HepG2 (cell line): Measurements from ENCODE around the gene PKD2L2. TPM values are rescaled to one million over a fixed set of nuclear protein-coding genes. Genes with fewer than 3 reads are reported as not detected.

ENCODE experiments used
- ATAC-seq: fragments of 200-7000 bp; cut with Tn5 transposase; 3 replicates; pipeline ENCODE4 v1.9.1; 2020; ENCODE audit warnings: mild to moderate bottlenecking, moderate library complexity
- BruUV-seq: library from RNA; stranded (reverse); fragments of 400-500 nt; replicated peaks from 2 replicates; lab custom pipeline; 2021; lab: Mats Ljungman, UMichigan
- CTCF ChIA-PET: fragments of 300-600 bp; formaldehyde crosslinking; extraction: SDS; loops from one replicate; lab custom pipeline; 2021; ENCODE audit warnings: low total read pairs, inconsistent platforms, low intra/inter-chr PET ratio; lab: Yijun Ruan, JAX
- POLR2A ChIA-PET: fragments of 350-600 bp; sonication (Branson Sonifier 250); formaldehyde crosslinking; loops from one replicate; lab custom pipeline; 2020; ENCODE audit warnings: antibody characterized with exemption, inconsistent platforms; lab: Yijun Ruan, JAX
- DNase-seq: peaks from one replicate; pipeline ENCODE4 v3.0.0-alpha.2; 2015; ENCODE audit warnings: low spot score
- FAIRE-seq: peaks from 3 replicates; lab custom pipeline; 2011; peaks lifted over from hg19 to GRCh38; lab: Jason Lieb, UNC
- H2AFZ ChIP-seq: one replicate; pipeline ENCODE4 v1.6.1; 2011; ENCODE audit warnings: low read length, inconsistent platforms
- H3K27ac ChIP-seq: fragments of 300-600 bp; 3 replicates; pipeline ENCODE4 v1.8.0; 2011; ENCODE audit warnings: mixed run types, mild to moderate bottlenecking, mixed read lengths, low read length, inconsistent platforms; ENCODE audit not compliant: insufficient read depth; ENCODE audit errors: extremely low read length
- H3K27me3 ChIP-seq, 2 experiments: fragments of 200-600 bp in 1 of 2; 2 replicates in 1 of 2; 3 replicates in 1 of 2; pipeline versions ENCODE4 v1.6.0 to v1.8.0; 2011; ENCODE audit warnings: low read length in 2 of 2, mild to moderate bottlenecking in 2 of 2, moderate library complexity in 2 of 2, inconsistent platforms in 1 of 2; ENCODE audit not compliant: insufficient read depth in 2 of 2, control insufficient read depth in 1 of 2
- H3K36me3 ChIP-seq, 2 experiments: fragments of 200-600 bp in 1 of 2; replicated peaks in 1 of 2; 2 replicates in 1 of 2; 3 replicates in 1 of 2; pipeline versions ENCODE4 v1.5.1 to v1.8.0; 2011; ENCODE audit warnings: low read length in 2 of 2, inconsistent platforms in 1 of 2; ENCODE audit not compliant: insufficient read depth in 2 of 2, control insufficient read depth in 1 of 2
- H3K4me1 ChIP-seq: 2 replicates; pipeline ENCODE4 v1.5.1; 2012; ENCODE audit warnings: low read length, inconsistent platforms; ENCODE audit not compliant: insufficient read depth
- H3K4me2 ChIP-seq: 2 replicates; pipeline ENCODE4 v1.6.0; 2011; ENCODE audit warnings: low read depth, low read length, inconsistent platforms
- H3K4me3 ChIP-seq, 3 experiments: fragments of 200-600 bp in 1 of 3; sonication (generic), shearing (Covaris generic) in 1 of 3; replicated peaks in 1 of 3; 2 replicates each; pipeline ENCODE4 v1.5.1; 2011 to 2016; ENCODE audit warnings: low read length in 3 of 3, inconsistent platforms in 2 of 3, low read depth in 2 of 3, mild to moderate bottlenecking in 2 of 3, control low read depth in 1 of 3, mixed read lengths in 1 of 3; ENCODE audit not compliant: insufficient read depth in 1 of 3
- H3K79me2 ChIP-seq: one replicate; pipeline ENCODE4 v1.6.1; 2011; ENCODE audit warnings: low read length, inconsistent platforms; ENCODE audit not compliant: insufficient read depth
- H3K9ac ChIP-seq: 2 replicates; pipeline ENCODE4 v1.6.0; 2011; ENCODE audit warnings: mild to moderate bottlenecking, low read depth, low read length, inconsistent platforms; ENCODE audit not compliant: insufficient read depth
- H3K9me3 ChIP-seq: 2 replicates; pipeline ENCODE4 v1.5.1; 2012; ENCODE audit warnings: mild to moderate bottlenecking, low read length
- H4K20me1 ChIP-seq: 2 replicates; pipeline ENCODE4 v1.6.0; 2011; ENCODE audit warnings: inconsistent platforms, mild to moderate bottlenecking, low read length, moderate library complexity; ENCODE audit not compliant: insufficient read depth
- ATF1 ChIP-seq: IDR thresholded peaks from 2 replicates; pipeline ENCODE4 v1.6.1; 2016; ENCODE audit warnings: mild to moderate bottlenecking, control low read depth
- ATF7 ChIP-seq, 2 experiments: fragments of 450-650 bp in 1 of 2; sonication (generic) in 1 of 2; formaldehyde crosslinking in 1 of 2; IDR thresholded peaks; 2 replicates each; pipeline versions ENCODE4 v1.4.0 to v1.6.1; 2016 to 2020; ENCODE audit warnings: antibody characterized with exemption in 1 of 2, mild to moderate bottlenecking in 1 of 2, missing genetic modification reagents in 1 of 2
- CCDC6 ChIP-seq: sonication (generic); formaldehyde crosslinking; IDR thresholded peaks from 2 replicates; pipeline ENCODE4 v1.8.1; 2022; ENCODE audit warnings: mild to moderate bottlenecking, missing genetic modification reagents, moderate library complexity
- FOSL2 ChIP-seq: sonication (generic); formaldehyde crosslinking; IDR thresholded peaks from 2 replicates; pipeline ENCODE4 v1.4.0; 2020; ENCODE audit warnings: missing genetic modification reagents
- GLI4 ChIP-seq: sonication (generic); formaldehyde crosslinking; IDR thresholded peaks from 2 replicates; pipeline ENCODE4 v1.5.1; 2020; ENCODE audit warnings: missing genetic modification reagents, mild to moderate bottlenecking, moderate library complexity, borderline replicate concordance
- MED13 ChIP-seq: sonication (generic); formaldehyde crosslinking; IDR thresholded peaks from 2 replicates; pipeline ENCODE4 v1.5.0; 2020; ENCODE audit warnings: missing genetic modification reagents
- NR2F1 ChIP-seq, 2 experiments: fragments of 450-650 bp in 1 of 2; formaldehyde crosslinking in 1 of 2; IDR thresholded peaks; 2 replicates each; pipeline versions ENCODE4 v1.5.0 to v1.6.1; 2016 to 2020; ENCODE audit warnings: mild to moderate bottlenecking in 1 of 2, missing compliant biosample characterization in 1 of 2, missing genetic modification reagents in 1 of 2, moderate library complexity in 1 of 2
- PPARG ChIP-seq: conservative IDR thresholded peaks from 2 replicates; pipeline ENCODE4 v1.6.1; 2016; ENCODE audit warnings: missing biosample characterization, missing genetic modification reagents
- ZBTB8A ChIP-seq: sonication (generic); formaldehyde crosslinking; IDR thresholded peaks from 2 replicates; pipeline ENCODE4 v1.4.0; 2020; ENCODE audit warnings: mild to moderate bottlenecking, low read depth, missing genetic modification reagents, borderline replicate concordance
- ZNF124 ChIP-seq: sonication (generic); formaldehyde crosslinking; IDR thresholded peaks from 2 replicates; pipeline ENCODE4 v1.4.0; 2020; ENCODE audit warnings: missing genetic modification reagents
- ZNF232 ChIP-seq: sonication (generic); formaldehyde crosslinking; IDR thresholded peaks from 2 replicates; pipeline ENCODE4 v1.4.0; 2020; ENCODE audit warnings: missing genetic modification reagents, borderline replicate concordance
- ZNF33B ChIP-seq: sonication (generic); formaldehyde crosslinking; IDR thresholded peaks from 2 replicates; pipeline ENCODE4 v1.5.1; 2020; ENCODE audit warnings: mild to moderate bottlenecking, missing genetic modification reagents
- ZNF460 ChIP-seq: sonication (generic); formaldehyde crosslinking; IDR thresholded peaks from 2 replicates; pipeline ENCODE4 v1.5.1; 2020; ENCODE audit warnings: missing genetic modification reagents, mild to moderate bottlenecking, borderline replicate concordance
- ZNF747 ChIP-seq: sonication (generic); formaldehyde crosslinking; IDR thresholded peaks from 2 replicates; pipeline ENCODE4 v1.8.1; 2023; ENCODE audit warnings: missing genetic modification reagents, mild to moderate bottlenecking, borderline replicate concordance
- WGBS: methylation state at CpG from one replicate; pipeline ENCODE4 v1.1.6; 2017; ENCODE audit warnings: low lambda C conversion rate; 5-methylcytosine and 5-hydroxymethylcytosine counted together
- in situ Hi-C: cut with HindIII; loops from 2 replicates; pipeline ENCODE4 v1.10.0; 2017; ENCODE audit warnings: low pct_unique_long_range_greater_than_20kb; ENCODE audit not compliant: extremely low pct_ligation_motif_present
- intact Hi-C: fragments of 100-400 bp; cut with micrococcal nuclease; formaldehyde crosslinking; loops from one replicate; pipeline ENCODE4 v1.10.0; 2022; ENCODE audit not compliant: unreplicated experiment
- polyA plus RNA-seq, 8 experiments: library from polyadenylated mRNA; depleted of rRNA in 3 of 8; stranded (reverse) in 7 of 8; unstranded in 1 of 8; fragments of >200 nt; fragmentation: Illumina TruSeq in 4 of 8; extraction: Trizol in 4 of 8; gene quantifications; 2 replicates each; pipeline versions ENCODE4 v1.2.1 to v1.2.3, GENCODE V29; 2011 to 2016; ENCODE audit warnings: low read depth in 4 of 8, missing spikeins in 1 of 8, mixed read lengths in 1 of 8; ENCODE audit not compliant: insufficient read depth in 1 of 8
- total RNA-seq, 5 experiments: library from RNA; depleted of rRNA; stranded (reverse); fragments of >200 nt; fragmentation: Illumina TruSeq; extraction: Trizol; gene quantifications; 2 replicates each; pipeline ENCODE4 v1.2.3, GENCODE V29; 2016; ENCODE audit warnings: low read depth in 1 of 5
- TF ChIP-seq, protein P1 (sequence below): sonication (generic); formaldehyde crosslinking; IDR thresholded peaks from 2 replicates; pipeline ENCODE4 v1.8.0; 2022; ENCODE audit warnings: mild to moderate bottlenecking, missing genetic modification reagents, moderate library complexity
- TF ChIP-seq, protein P2 (sequence below): IDR thresholded peaks from 2 replicates; pipeline ENCODE4 v1.6.1; 2016

PKD2L2 gene
- total and polyA plus RNA-seq, 2 of the 13 experiments (the other 11 are each of a cell fraction or from before 2014, with no cell fraction given): not detected

DNA sequence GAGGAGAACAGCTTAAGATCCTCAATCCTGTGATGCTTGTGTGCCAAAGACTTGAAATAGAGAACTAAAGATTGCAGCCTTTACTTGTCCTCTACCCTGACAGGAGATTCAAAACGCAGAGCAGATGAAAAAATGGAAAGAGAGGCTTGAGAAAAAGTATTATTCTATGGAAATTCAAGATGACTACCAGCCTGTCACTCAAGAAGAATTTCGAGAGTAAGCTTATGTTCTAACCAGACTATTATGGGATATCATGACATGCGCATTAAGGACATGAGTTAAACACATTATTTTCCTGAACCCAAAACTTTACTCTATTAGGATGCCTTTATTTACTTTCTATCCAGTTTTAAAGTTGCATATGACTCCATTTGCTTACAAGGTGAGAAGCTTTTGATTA is 46.4 kb downstream of the PKD2L2 start:
- CTCF ChIA-PET: no interaction called here
- ATAC-seq: no peak
- Histone ChIP-seq H3K9ac (no peak overlapping the region), H3K4me3 (no peak overlapping the region), H4K20me1 (no peaks in the 10 kb centered on the region), H3K27ac (no peak overlapping the region), H3K4me1 (0 out of 2 replicates have a peak, but pooled peaks cover 5% of the 10 kb centered on the region), H3K79me2 (no peaks in the 10 kb centered on the region), H3K4me2 (no peak overlapping the region), H3K9me3 (no peaks in the 10 kb centered on the region), H3K36me3 (peaks cover 8 to 18% of the 10 kb centered on the region in 2 experiments), H2AFZ (no peak overlapping the region), H3K27me3 (no peaks in the 10 kb centered on the region)
- in situ Hi-C loops (no loop called here), intact Hi-C loops (no loop called here)
- no TSS peak for BruUV-seq
- TF ChIP-seq ZNF124 (CRISPR knock-in tag): no peak
- no peak for TF ChIP-seq ATF1 (CRISPR knock-in tag)
- TF ChIP-seq ATF7 (IDR thresholded peaks at IDR 0.05): no peak
- no peak for TF ChIP-seq ATF7 (CRISPR knock-in tag; IDR thresholded peaks at IDR 0.05)
- TF ChIP-seq ZNF747 (CRISPR knock-in tag): no peak
- no peak for TF ChIP-seq ZNF460 (CRISPR knock-in tag)
- no peak for TF ChIP-seq CCDC6 (CRISPR knock-in tag)
- TF ChIP-seq FOSL2 (CRISPR knock-in tag): no peak
- TF ChIP-seq GLI4 (CRISPR knock-in tag): no peak
- TF ChIP-seq ZBTB8A (CRISPR knock-in tag): no peak
- TF ChIP-seq ZNF232 (CRISPR knock-in tag): no peak
- no peak for TF ChIP-seq ZNF33B (CRISPR knock-in tag)
- TF ChIP-seq PPARG (CRISPR knock-in tag): no peak
- no peak for TF ChIP-seq MED13
- TF ChIP-seq, protein P1, sequence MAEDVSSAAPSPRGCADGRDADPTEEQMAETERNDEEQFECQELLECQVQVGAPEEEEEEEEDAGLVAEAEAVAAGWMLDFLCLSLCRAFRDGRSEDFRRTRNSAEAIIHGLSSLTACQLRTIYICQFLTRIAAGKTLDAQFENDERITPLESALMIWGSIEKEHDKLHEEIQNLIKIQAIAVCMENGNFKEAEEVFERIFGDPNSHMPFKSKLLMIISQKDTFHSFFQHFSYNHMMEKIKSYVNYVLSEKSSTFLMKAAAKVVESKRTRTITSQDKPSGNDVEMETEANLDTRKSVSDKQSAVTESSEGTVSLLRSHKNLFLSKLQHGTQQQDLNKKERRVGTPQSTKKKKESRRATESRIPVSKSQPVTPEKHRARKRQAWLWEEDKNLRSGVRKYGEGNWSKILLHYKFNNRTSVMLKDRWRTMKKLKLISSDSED (CRISPR knock-in tag): no peak
- no peak for TF ChIP-seq NR2F1 (CRISPR knock-in tag; IDR thresholded peaks at IDR 0.05)
- TF ChIP-seq, protein P2, sequence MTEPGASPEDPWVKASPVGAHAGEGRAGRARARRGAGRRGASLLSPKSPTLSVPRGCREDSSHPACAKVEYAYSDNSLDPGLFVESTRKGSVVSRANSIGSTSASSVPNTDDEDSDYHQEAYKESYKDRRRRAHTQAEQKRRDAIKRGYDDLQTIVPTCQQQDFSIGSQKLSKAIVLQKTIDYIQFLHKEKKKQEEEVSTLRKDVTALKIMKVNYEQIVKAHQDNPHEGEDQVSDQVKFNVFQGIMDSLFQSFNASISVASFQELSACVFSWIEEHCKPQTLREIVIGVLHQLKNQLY (CRISPR knock-in tag): no peak
- DNase-seq: no peak
- POLR2A ChIA-PET: no interaction called here
- WGBS: 77% methylated on average over 3 of the region's 3 CpGs
- FAIRE-seq: no peak
